K562 (cell line): ENCODE measurements around the gene MYB. TPM values are rescaled to one million over a fixed set of nuclear protein-coding genes. Genes with fewer than 3 reads are reported as not detected.

Experiments
- CREM ChIP-seq: IDR thresholded peaks from 2 replicates; pipeline ENCODE4 v1.6.1; 2014; ENCODE audit warnings: antibody characterized with exemption, low read depth
- CTBP1 ChIP-seq: fragments of 450-650 bp; IDR thresholded peaks from 2 replicates; pipeline ENCODE4 v1.6.1; 2016; ENCODE audit warnings: borderline replicate concordance
- DMBX1 ChIP-seq: fragments of 250-450 bp; sonication (Bioruptor Pico); IDR thresholded peaks from 2 replicates; pipeline ENCODE4 v1.8.0; 2022; ENCODE audit warnings: inconsistent platforms, mild to moderate bottlenecking, moderate library complexity, borderline replicate concordance
- HMGN3 ChIP-seq: IDR thresholded peaks from 2 replicates; pipeline ENCODE4 v1.6.1; 2011; ENCODE audit warnings: borderline replicate concordance, low read depth, mild to moderate bottlenecking, mixed read lengths, low read length; ENCODE audit not compliant: insufficient read length; ENCODE audit errors: extremely low read depth
- IFI16 ChIP-seq: fragments of 250-450 bp; sonication (Bioruptor Pico); IDR thresholded peaks from 2 replicates; pipeline ENCODE4 v2.1.2; 2022; ENCODE audit warnings: mild to moderate bottlenecking, inconsistent platforms
- L3MBTL2 ChIP-seq: fragments of 450-650 bp; IDR thresholded peaks from 2 replicates; pipeline ENCODE4 v1.6.1; 2016; ENCODE audit warnings: mild to moderate bottlenecking, moderate library complexity
- PTTG1 ChIP-seq: fragments of 450-650 bp; IDR thresholded peaks from 2 replicates; pipeline ENCODE4 v1.6.1; 2016; ENCODE audit warnings: low read depth, mild to moderate bottlenecking, missing genetic modification characterization, missing compliant biosample characterization
- PYGO2 ChIP-seq: fragments of 450-650 bp; IDR thresholded peaks from 2 replicates; pipeline ENCODE4 v1.6.1; 2016; ENCODE audit warnings: mild to moderate bottlenecking, missing genetic modification characterization, moderate library complexity, missing compliant biosample characterization
- RHOXF2B ChIP-seq: fragments of 250-450 bp; sonication (Bioruptor Pico); conservative IDR thresholded peaks from 2 replicates; pipeline ENCODE4 v1.5.1; 2021
- SMARCB1 ChIP-seq: IDR thresholded peaks from 2 replicates; pipeline ENCODE4 v1.6.1; 2011; ENCODE audit warnings: improper control_type of control experiment, low read depth; ENCODE audit not compliant: insufficient read length
- SRSF3 ChIP-seq: fragments of 200-400 bp; formaldehyde crosslinking; IDR thresholded peaks from 2 replicates; pipeline ENCODE4 v1.6.1; 2016; ENCODE audit warnings: mild to moderate bottlenecking, low read length, moderate library complexity; ENCODE audit not compliant: insufficient read depth
- SRSF9 ChIP-seq: fragments of 200-400 bp; formaldehyde crosslinking; IDR thresholded peaks from 2 replicates; pipeline ENCODE4 v1.6.1; 2017; ENCODE audit warnings: low read depth, low read length, borderline replicate concordance
- SUPT5H ChIP-seq: fragments of 450-650 bp; IDR thresholded peaks from 2 replicates; pipeline ENCODE4 v1.6.1; 2016
- TAL1 ChIP-seq: fragments of 450-650 bp; IDR thresholded peaks from 2 replicates; pipeline ENCODE4 v1.6.1; 2016; ENCODE audit warnings: mild to moderate bottlenecking
- WHSC1 ChIP-seq: IDR thresholded peaks from one replicate; pipeline ENCODE4 v1.6.1; 2012; ENCODE audit warnings: low read length, control low read depth, inconsistent platforms
- ZNF232 ChIP-seq: sonication (generic); formaldehyde crosslinking; IDR thresholded peaks from 2 replicates; pipeline ENCODE4 v1.8.0; 2022; ENCODE audit warnings: mild to moderate bottlenecking, missing genetic modification reagents
- ZNF384 ChIP-seq: IDR thresholded peaks from 2 replicates; pipeline ENCODE4 v1.6.1; 2012; ENCODE audit warnings: low read depth, low read length, improper control_type of control experiment
- ZNF444 ChIP-seq: fragments of 250-450 bp; sonication (Bioruptor Pico); IDR thresholded peaks from 2 replicates; pipeline ENCODE4 v1.4.0; 2020; ENCODE audit warnings: mild to moderate bottlenecking, moderate library complexity
- ZNF507 ChIP-seq: conservative IDR thresholded peaks from 2 replicates; pipeline ENCODE4 v1.6.1; 2017; ENCODE audit warnings: missing genetic modification characterization, missing compliant biosample characterization
- ZNF699 ChIP-seq: fragments of 250-450 bp; sonication (Bioruptor Pico); IDR thresholded peaks from 2 replicates; pipeline ENCODE4 v1.8.0; 2021; ENCODE audit warnings: mild to moderate bottlenecking, moderate library complexity; ENCODE audit not compliant: insufficient replicate concordance
- ZNF75A ChIP-seq: fragments of 450-650 bp; formaldehyde crosslinking; IDR thresholded peaks from 2 replicates; pipeline ENCODE4 v1.4.0; 2020; ENCODE audit warnings: mild to moderate bottlenecking
- polyA plus RNA-seq, 8 experiments: library from polyadenylated mRNA; depleted of rRNA in 4 of 8; stranded (reverse) in 5 of 8; unstranded in 3 of 8; fragments of >200 nt; fragmentation: Nextera tagmentation in 2 of 8; fragmentation: Illumina TruSeq in 1 of 8; extraction: Ambion mirVana in 2 of 8; extraction: Trizol in 1 of 8; gene quantifications; 2 replicates each; pipeline versions ENCODE4 v1.2.1 to v1.2.3, GENCODE V29; 2011 to 2014; ENCODE audit warnings: inconsistent platforms in 1 of 8, missing spikeins in 1 of 8
- total RNA-seq, 7 experiments: library from RNA; depleted of rRNA in 6 of 7; stranded (reverse); fragments of >200 nt in 6 of 7; fragmentation: Illumina TruSeq in 2 of 7; extraction: Trizol in 2 of 7; gene quantifications; 2 replicates each; pipeline versions ENCODE4 v1.2.1 to v1.2.3, GENCODE V29; 2011 to 2021; ENCODE audit warnings: low replicate concordance in 1 of 7
- TF ChIP-seq, protein P1 (sequence below): sonication (generic); formaldehyde crosslinking; IDR thresholded peaks from 2 replicates; pipeline ENCODE4 v1.5.0; 2020; ENCODE audit warnings: missing genetic modification reagents
- TF ChIP-seq, protein P2 (sequence below): sonication (generic); formaldehyde crosslinking; IDR thresholded peaks from 2 replicates; pipeline ENCODE4 v1.9.0; 2022; ENCODE audit warnings: mild to moderate bottlenecking, missing genetic modification reagents
- TF ChIP-seq, protein P3 (sequence below): sonication (generic); formaldehyde crosslinking; IDR thresholded peaks from 2 replicates; pipeline ENCODE4 v1.8.1; 2023; ENCODE audit warnings: missing genetic modification reagents, mild to moderate bottlenecking, borderline replicate concordance

Gene MYB
- total and polyA plus RNA-seq, 9 of the 15 experiments (the other 6 are each of a cell fraction or from before 2014, with no cell fraction given), result 35.8 to 218 (median 140) TPM

DNA sequence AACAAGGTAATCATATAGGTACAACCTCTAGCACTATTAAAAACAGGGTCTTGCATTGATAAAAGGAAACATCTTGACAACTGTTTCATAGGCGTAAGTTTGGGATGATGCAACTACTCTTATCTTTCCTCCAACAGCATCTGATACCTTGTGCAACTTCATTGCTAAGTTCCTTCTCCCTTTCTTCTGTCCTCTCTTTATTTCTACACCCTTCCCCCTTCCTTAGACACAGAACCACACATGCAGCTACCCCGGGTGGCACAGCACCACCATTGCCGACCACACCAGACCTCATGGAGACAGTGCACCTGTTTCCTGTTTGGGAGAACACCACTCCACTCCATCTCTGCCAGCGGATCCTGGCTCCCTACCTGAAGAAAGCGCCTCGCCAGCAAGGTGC, 14.4 kb downstream of the MYB start (continued):
- no peak for TF ChIP-seq PYGO2 (tag)
- TF ChIP-seq HMGN3, result peak; percentile 52
- 0 out of 2 replicates have a peak, but pooled peaks have one; percentile 23 for TF ChIP-seq ZNF75A (CRISPR knock-in tag)
- no peak for TF ChIP-seq ZNF444 (CRISPR knock-in tag)
- 0 out of 2 replicates have a peak, but pooled peaks have one; percentile 72 for TF ChIP-seq RHOXF2B (CRISPR knock-in tag)
- TF ChIP-seq CREM, result 0 out of 2 replicates have a peak, but pooled peaks have one; percentile 22
- TF ChIP-seq PTTG1 (tag), result no peak
- 0 out of 2 replicates have a peak, but pooled peaks have one; percentile 35 for TF ChIP-seq L3MBTL2
- TF ChIP-seq CTBP1, result peak; percentile 78
- TF ChIP-seq, protein P1, sequence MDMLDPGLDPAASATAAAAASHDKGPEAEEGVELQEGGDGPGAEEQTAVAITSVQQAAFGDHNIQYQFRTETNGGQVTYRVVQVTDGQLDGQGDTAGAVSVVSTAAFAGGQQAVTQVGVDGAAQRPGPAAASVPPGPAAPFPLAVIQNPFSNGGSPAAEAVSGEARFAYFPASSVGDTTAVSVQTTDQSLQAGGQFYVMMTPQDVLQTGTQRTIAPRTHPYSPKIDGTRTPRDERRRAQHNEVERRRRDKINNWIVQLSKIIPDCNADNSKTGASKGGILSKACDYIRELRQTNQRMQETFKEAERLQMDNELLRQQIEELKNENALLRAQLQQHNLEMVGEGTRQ, result no peak
- TF ChIP-seq DMBX1 (CRISPR knock-in tag), result peak; percentile 74
- TF ChIP-seq WHSC1, result no peak
- TF ChIP-seq SRSF3, result no peak
- TF ChIP-seq, protein P2, sequence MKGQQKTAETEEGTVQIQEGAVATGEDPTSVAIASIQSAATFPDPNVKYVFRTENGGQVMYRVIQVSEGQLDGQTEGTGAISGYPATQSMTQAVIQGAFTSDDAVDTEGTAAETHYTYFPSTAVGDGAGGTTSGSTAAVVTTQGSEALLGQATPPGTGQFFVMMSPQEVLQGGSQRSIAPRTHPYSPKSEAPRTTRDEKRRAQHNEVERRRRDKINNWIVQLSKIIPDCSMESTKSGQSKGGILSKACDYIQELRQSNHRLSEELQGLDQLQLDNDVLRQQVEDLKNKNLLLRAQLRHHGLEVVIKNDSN, result no peak
- TF ChIP-seq SUPT5H, result peak; percentile 46; the same call in 1 of the 2 replicates
- TF ChIP-seq TAL1, result peak; percentile 75
- TF ChIP-seq ZNF232 (CRISPR knock-in tag), result no peak
- TF ChIP-seq, protein P3, sequence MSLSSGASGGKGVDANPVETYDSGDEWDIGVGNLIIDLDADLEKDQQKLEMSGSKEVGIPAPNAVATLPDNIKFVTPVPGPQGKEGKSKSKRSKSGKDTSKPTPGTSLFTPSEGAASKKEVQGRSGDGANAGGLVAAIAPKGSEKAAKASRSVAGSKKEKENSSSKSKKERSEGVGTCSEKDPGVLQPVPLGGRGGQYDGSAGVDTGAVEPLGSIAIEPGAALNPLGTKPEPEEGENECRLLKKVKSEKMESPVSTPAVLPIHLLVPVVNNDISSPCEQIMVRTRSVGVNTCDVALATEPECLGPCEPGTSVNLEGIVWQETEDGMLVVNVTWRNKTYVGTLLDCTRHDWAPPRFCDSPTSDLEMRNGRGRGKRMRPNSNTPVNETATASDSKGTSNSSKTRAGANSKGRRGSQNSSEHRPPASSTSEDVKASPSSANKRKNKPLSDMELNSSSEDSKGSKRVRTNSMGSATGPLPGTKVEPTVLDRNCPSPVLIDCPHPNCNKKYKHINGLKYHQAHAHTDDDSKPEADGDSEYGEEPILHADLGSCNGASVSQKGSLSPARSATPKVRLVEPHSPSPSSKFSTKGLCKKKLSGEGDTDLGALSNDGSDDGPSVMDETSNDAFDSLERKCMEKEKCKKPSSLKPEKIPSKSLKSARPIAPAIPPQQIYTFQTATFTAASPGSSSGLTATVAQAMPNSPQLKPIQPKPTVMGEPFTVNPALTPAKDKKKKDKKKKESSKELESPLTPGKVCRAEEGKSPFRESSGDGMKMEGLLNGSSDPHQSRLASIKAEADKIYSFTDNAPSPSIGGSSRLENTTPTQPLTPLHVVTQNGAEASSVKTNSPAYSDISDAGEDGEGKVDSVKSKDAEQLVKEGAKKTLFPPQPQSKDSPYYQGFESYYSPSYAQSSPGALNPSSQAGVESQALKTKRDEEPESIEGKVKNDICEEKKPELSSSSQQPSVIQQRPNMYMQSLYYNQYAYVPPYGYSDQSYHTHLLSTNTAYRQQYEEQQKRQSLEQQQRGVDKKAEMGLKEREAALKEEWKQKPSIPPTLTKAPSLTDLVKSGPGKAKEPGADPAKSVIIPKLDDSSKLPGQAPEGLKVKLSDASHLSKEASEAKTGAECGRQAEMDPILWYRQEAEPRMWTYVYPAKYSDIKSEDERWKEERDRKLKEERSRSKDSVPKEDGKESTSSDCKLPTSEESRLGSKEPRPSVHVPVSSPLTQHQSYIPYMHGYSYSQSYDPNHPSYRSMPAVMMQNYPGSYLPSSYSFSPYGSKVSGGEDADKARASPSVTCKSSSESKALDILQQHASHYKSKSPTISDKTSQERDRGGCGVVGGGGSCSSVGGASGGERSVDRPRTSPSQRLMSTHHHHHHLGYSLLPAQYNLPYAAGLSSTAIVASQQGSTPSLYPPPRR, result no peak
- TF ChIP-seq SRSF9, result no peak
- no peak for TF ChIP-seq ZNF384
- TF ChIP-seq SMARCB1, result no peak
- TF ChIP-seq ZNF507 (tag), result no peak
- TF ChIP-seq IFI16 (CRISPR knock-in tag), result no peak
- no peak for TF ChIP-seq ZNF699 (CRISPR knock-in tag)
